Cardiac septum (tissue), 1 donor: ENCODE results near the gene XKR7. TPM values are rescaled to one million over a fixed set of nuclear protein-coding genes. Genes with fewer than 3 reads are reported as not detected.

Experiments used
- total RNA-seq: library from RNA; stranded (reverse); fragmentation: NEBNext Ultra II Directional; extraction: Animal tissue kit (Norgen Biotek cat#: 25700); gene quantifications from one replicate; pipeline ENCODE4 v1.2.1, GENCODE V29; 2021
- donor health status: DM: no; HTN: no; CAD: no.

Gene XKR7
- total RNA-seq, 1 donor from 2014 or later, result not detected

Other genes starting within 250 kb of the XKR7 start
- gene BCL2L1, start 245.3 kb upstream of the XKR7 start, total RNA-seq, result 42.5 TPM
- gene TPX2, start 228.9 kb upstream of the XKR7 start, total RNA-seq, result 0.78 TPM
- gene MYLK2, start 148.8 kb upstream of the XKR7 start, total RNA-seq, result 0.11 TPM
- gene FOXS1, start 122.5 kb upstream of the XKR7 start, total RNA-seq, result 6.1 TPM
- gene DUSP15, start 97.6 kb upstream of the XKR7 start, total RNA-seq, result 3.4 TPM
- gene TTLL9, start 97.5 kb upstream of the XKR7 start, total RNA-seq, result not detected
- gene PDRG1, start 16.1 kb upstream of the XKR7 start, total RNA-seq, result 7.9 TPM
- gene CCM2L, start 42.3 kb downstream of the XKR7 start, total RNA-seq, result 7.0 TPM
- gene HCK, start 84.1 kb downstream of the XKR7 start, total RNA-seq, result 5.5 TPM
- gene TM9SF4, start 141.6 kb downstream of the XKR7 start, total RNA-seq, result 31.6 TPM
- 8.5 TPM for gene PLAGL2, start 239.6 kb downstream of the XKR7 start, total RNA-seq
- gene POFUT1, start 239.7 kb downstream of the XKR7 start, total RNA-seq, result 22.6 TPM